Measurements from ENCODE around the gene CDC25B. TPM values are rescaled to one million over a fixed set of nuclear protein-coding genes. Genes with fewer than 3 reads are reported as not detected.

The CDC25B gene
- total RNA-seq, 1 experiment from 2014 or later, result 91.0 TPM

DNA sequence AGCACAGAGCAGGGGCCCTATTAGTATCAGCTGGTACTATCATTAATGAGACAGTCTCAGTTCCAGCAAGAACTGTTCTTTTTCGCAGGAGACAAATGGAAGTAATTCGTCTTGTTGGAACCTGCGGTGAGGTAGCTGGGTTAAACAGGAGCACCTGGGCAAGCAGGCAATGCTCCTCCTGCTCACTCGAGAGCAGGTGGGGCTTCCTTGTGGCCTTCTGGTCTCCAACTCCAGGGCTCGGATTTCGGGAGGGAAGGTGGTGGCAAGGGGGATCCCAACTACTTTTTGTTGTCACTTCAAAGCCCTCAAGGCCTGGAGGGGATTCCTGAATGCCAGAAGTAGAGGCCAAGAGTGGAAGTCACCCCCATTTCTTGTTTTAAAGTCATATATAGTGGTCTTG lies 13.5 kb upstream of the CDC25B start:
- peaks cover 38% of the 10 kb centered on the region for H4K20me1 ChIP-seq (ENCODE audit: insufficient read depth)
- peaks cover 34% of the 10 kb centered on the region for H3K79me2 ChIP-seq (ENCODE audit: low read depth)
- H3K27me3 ChIP-seq (ENCODE audit: insufficient read depth, low read depth), result no peaks in the 10 kb centered on the region
- no peaks in the 10 kb centered on the region for H3K9me3 ChIP-seq (ENCODE audit: insufficient read depth, low read depth)
- intact Hi-C loops (cut with micrococcal nuclease; ENCODE audit: unreplicated experiment), result loop anchor here (5.0 to 10.0 kb wide), 3 partner anchors 105 to 322 kb away; partner anchors contain the start of gene RNF24
- H3F3A ChIP-seq (ENCODE audit: insufficient read depth, low read depth), result peaks cover 23% of the 10 kb centered on the region
- no peak for DNase-seq
- H2AFZ ChIP-seq, result no peak overlapping the region
- H3K9me2 ChIP-seq (ENCODE audit: insufficient read depth), result no peaks in the 10 kb centered on the region
- no peak overlapping the region for H3K4me3 ChIP-seq
- H3K4me2 ChIP-seq, result 0 out of 2 replicates have a peak overlapping the region, but pooled peaks have one; percentile 97
- H3K4me1 ChIP-seq (replicated peaks; ENCODE audit: insufficient read depth), result peaks cover 42% of the 10 kb centered on the region
- no TSS peak for BruUV-seq (replicated peaks)
- H3K36me3 ChIP-seq (ENCODE audit: low read depth), result no peaks in the 10 kb centered on the region
- POLR2A ChIA-PET (ENCODE audit: unreplicated experiment), result no interaction called here
- TF ChIP-seq CTCF (conservative IDR thresholded peaks at IDR 0.05) (no peak), EZH2 (IDR thresholded peaks at IDR 0.05; ENCODE audit: low read depth) (no peak)
- H3K27ac ChIP-seq, result no peak overlapping the region
- CTCF ChIA-PET, result interaction anchor here (0.6 kb wide), 1 partner anchor 43 kb away, joined by 3 read pairs; no protein-coding TSS in a partner anchor

GRCh38 chr20:3783068-3783489 lies 13.0 kb upstream of the CDC25B start:
- Histone ChIP-seq H3K36me3 (ENCODE audit: low read depth) (no peaks in the 10 kb centered on the region), H3K27me3 (ENCODE audit: insufficient read depth, low read depth) (no peaks in the 10 kb centered on the region), H3K27ac (no peak overlapping the region), H3F3A (ENCODE audit: insufficient read depth, low read depth) (peaks cover 24% of the 10 kb centered on the region), H4K20me1 (ENCODE audit: insufficient read depth) (peaks cover 38% of the 10 kb centered on the region), H3K4me2 (peak overlapping the region; percentile 97; the same call in 1 of the 2 replicates), H3K4me1 (replicated peaks; ENCODE audit: insufficient read depth) (peaks cover 42% of the 10 kb centered on the region), H3K79me2 (ENCODE audit: low read depth) (peaks cover 34% of the 10 kb centered on the region), H3K9me2 (ENCODE audit: insufficient read depth) (no peaks in the 10 kb centered on the region), H3K9me3 (ENCODE audit: insufficient read depth, low read depth) (no peaks in the 10 kb centered on the region), H2AFZ (no peak overlapping the region), H3K4me3 (no peak overlapping the region)
- no peak for TF ChIP-seq EZH2 (IDR thresholded peaks at IDR 0.05; ENCODE audit: low read depth)
- no peak for TF ChIP-seq CTCF (conservative IDR thresholded peaks at IDR 0.05)
- ChIA-PET POLR2A (ENCODE audit: unreplicated experiment) (no interaction called here), CTCF (interaction anchor here (0.6 kb wide), 1 partner anchor 43 kb away, joined by 3 read pairs; no protein-coding TSS in a partner anchor)
- no TSS peak for BruUV-seq (replicated peaks)
- intact Hi-C loops (cut with micrococcal nuclease; ENCODE audit: unreplicated experiment), result loop anchor here (5.0 to 10.0 kb wide), 3 partner anchors 106 to 322 kb away; partner anchors contain the start of gene RNF24
- no peak for DNase-seq

GRCh38 chr20:3783511-3784195 lies 12.5 kb upstream of the CDC25B start:
- Histone ChIP-seq H3K36me3 (ENCODE audit: low read depth) (no peaks in the 10 kb centered on the region), H3F3A (ENCODE audit: insufficient read depth, low read depth) (peaks cover 24% of the 10 kb centered on the region), H3K4me2 (peak overlapping the region; percentile 97), H3K4me1 (replicated peaks; ENCODE audit: insufficient read depth) (peaks cover 42% of the 10 kb centered on the region), H3K4me3 (no peak overlapping the region), H3K9me3 (ENCODE audit: insufficient read depth, low read depth) (no peaks in the 10 kb centered on the region), H2AFZ (no peak overlapping the region), H4K20me1 (ENCODE audit: insufficient read depth) (peaks cover 38% of the 10 kb centered on the region), H3K27me3 (ENCODE audit: insufficient read depth, low read depth) (no peaks in the 10 kb centered on the region), H3K79me2 (ENCODE audit: low read depth) (peaks cover 34% of the 10 kb centered on the region), H3K27ac (no peak overlapping the region), H3K9me2 (ENCODE audit: insufficient read depth) (no peaks in the 10 kb centered on the region)
- no peak for DNase-seq
- no peak for TF ChIP-seq CTCF (conservative IDR thresholded peaks at IDR 0.05)
- no peak for TF ChIP-seq EZH2 (IDR thresholded peaks at IDR 0.05; ENCODE audit: low read depth)
- ChIA-PET POLR2A (ENCODE audit: unreplicated experiment) (no interaction called here), CTCF (no interaction called here)
- BruUV-seq (replicated peaks), result no TSS peak
- intact Hi-C loops (cut with micrococcal nuclease; ENCODE audit: unreplicated experiment), result loop anchor here (5.0 to 10.0 kb wide), 3 partner anchors 106 to 321 kb away; partner anchors contain the start of gene RNF24

All from PC-9 (cell line).